GM12891 (cell line): ENCODE data around the gene ISYNA1.

Experiments used
- DNase-seq: peaks from one replicate; pipeline ENCODE4 v3.0.0; 2011; ENCODE audit warnings: low spot score; ENCODE audit not compliant: insufficient read length
- FAIRE-seq: peaks from 2 replicates; lab custom pipeline; 2011; peaks lifted over from hg19 to GRCh38; lab: Jason Lieb, UNC
- PAX5 ChIP-seq: IDR thresholded peaks from 2 replicates; pipeline ENCODE4 v1.6.1; 2011; ENCODE audit warnings: low read length, moderate library complexity, mild to moderate bottlenecking; ENCODE audit not compliant: insufficient read depth, severe bottlenecking
- POLR2A ChIP-seq: IDR thresholded peaks from 2 replicates; pipeline ENCODE4 v1.6.1; 2011; ENCODE audit warnings: low read depth, low read length, control low read depth
- POLR2AphosphoS5 ChIP-seq: IDR thresholded peaks from 2 replicates; pipeline ENCODE4 v1.6.1; 2011; ENCODE audit warnings: low read depth, low read length, control low read depth
- POU2F2 ChIP-seq: IDR thresholded peaks from 2 replicates; pipeline ENCODE4 v1.6.1; 2011; ENCODE audit warnings: low read depth, mild to moderate bottlenecking, control low read depth, low read length, moderate library complexity
- SPI1 ChIP-seq: IDR thresholded peaks from 2 replicates; pipeline ENCODE4 v1.6.1; 2011; ENCODE audit warnings: low read depth, low read length, control low read depth
- TAF1 ChIP-seq: IDR thresholded peaks from 2 replicates; pipeline ENCODE4 v1.6.1; 2011; ENCODE audit warnings: low read depth, low read length, control low read depth

Gene ISYNA1

GRCh38 chr19:18469069-18469846 lies 31.3 kb upstream of the ISYNA1 start:
- DNase-seq (peak; percentile 77), FAIRE-seq (peak; percentile 65)
- no peak for TF ChIP-seq PAX5
- no peak for TF ChIP-seq POLR2A
- TF ChIP-seq SPI1: no peak
- TF ChIP-seq POU2F2: no peak
- TF ChIP-seq TAF1: no peak
- TF ChIP-seq POLR2AphosphoS5: no peak

GRCh38 chr19:18468517-18468916 lies 30.6 kb upstream of the ISYNA1 start:
- no peak for FAIRE-seq
- DNase-seq: no peak
- no peak for TF ChIP-seq POU2F2
- no peak for TF ChIP-seq POLR2AphosphoS5
- TF ChIP-seq PAX5: no peak
- TF ChIP-seq POLR2A: no peak
- TF ChIP-seq TAF1: no peak
- TF ChIP-seq SPI1: no peak

- no peak for DNase-seq
- peak; percentile 41 for FAIRE-seq
- no peak for TF ChIP-seq POLR2AphosphoS5
These were observed 30.0 kb upstream of the ISYNA1 start for GRCh38 chr19:18467978-18468377.

GRCh38 chr19:18466354-18466753 lies 28.4 kb upstream of the ISYNA1 start:
- no peak for FAIRE-seq
- TF ChIP-seq TAF1: no peak
- TF ChIP-seq PAX5: no peak
- TF ChIP-seq POU2F2: no peak
- TF ChIP-seq POLR2AphosphoS5: no peak
- no peak for TF ChIP-seq POLR2A
- TF ChIP-seq SPI1: no peak
- no peak for DNase-seq

GRCh38 chr19:18465964-18466339 lies 28.0 kb upstream of the ISYNA1 start:
- TF ChIP-seq PAX5 (no peak), POLR2A (no peak), POLR2AphosphoS5 (no peak), POU2F2 (no peak), SPI1 (no peak), TAF1 (no peak)
- FAIRE-seq (no peak), DNase-seq (no peak)

- FAIRE-seq: no peak
- no peak for DNase-seq
- no peak for TF ChIP-seq POLR2AphosphoS5
- TF ChIP-seq TAF1: no peak
- no peak for TF ChIP-seq PAX5
- no peak for TF ChIP-seq POU2F2
- no peak for TF ChIP-seq SPI1
- no peak for TF ChIP-seq POLR2A
These were observed 27.5 kb upstream of the ISYNA1 start for GRCh38 chr19:18465214-18465963.

- DNase-seq (no peak), FAIRE-seq (no peak)
- TF ChIP-seq POLR2AphosphoS5 (no peak), PAX5 (no peak), POU2F2 (no peak), POLR2A (no peak), TAF1 (no peak), SPI1 (no peak)
These were observed 26.7 kb upstream of the ISYNA1 start for GRCh38 chr19:18464646-18465045.

GRCh38 chr19:18461471-18461870 lies 23.5 kb upstream of the ISYNA1 start:
- FAIRE-seq: no peak

GRCh38 chr19:18460900-18461299 lies 23.0 kb upstream of the ISYNA1 start:
- no peak for FAIRE-seq
- no peak for TF ChIP-seq POLR2AphosphoS5
- TF ChIP-seq PAX5: no peak
- no peak for TF ChIP-seq POLR2A
- no peak for TF ChIP-seq TAF1
- TF ChIP-seq SPI1: no peak
- no peak for TF ChIP-seq POU2F2
- no peak for DNase-seq

More at GRCh38 chr19:18461471-18461870, 23.5 kb upstream of the ISYNA1 start:
- no peak for DNase-seq
- no peak for TF ChIP-seq POLR2A
- TF ChIP-seq SPI1: no peak
- no peak for TF ChIP-seq TAF1
- no peak for TF ChIP-seq POU2F2
- TF ChIP-seq POLR2AphosphoS5: no peak
- no peak for TF ChIP-seq PAX5
